Activated naive CD8-positive, alpha-beta T cell (primary cell): Measurements from ENCODE around the gene ARHGAP23.

Experiments
- H3K27ac Mint-ChIP-seq: one replicate; pipeline ENCODE4 v1.8.0; 2021; ENCODE audit warnings: mixed read lengths
- H3K27me3 Mint-ChIP-seq: one replicate; pipeline ENCODE4 v1.8.0; 2021; ENCODE audit warnings: mixed read lengths
- H3K36me3 Mint-ChIP-seq: one replicate; pipeline ENCODE4 v1.8.0; 2021; ENCODE audit warnings: mixed read lengths
- H3K4me1 Mint-ChIP-seq: one replicate; pipeline ENCODE4 v1.8.0; 2021; ENCODE audit warnings: low read depth, mixed read lengths
- H3K4me3 Mint-ChIP-seq: one replicate; pipeline ENCODE4 v1.8.0; 2021; ENCODE audit warnings: mild to moderate bottlenecking, mixed read lengths
- H3K9me3 Mint-ChIP-seq: one replicate; pipeline ENCODE4 v1.8.0; 2021; ENCODE audit warnings: low read depth, mixed read lengths

The ARHGAP23 gene

GRCh38 chr17:38428112-38428642, at the start of gene ARHGAP23:
Gene ARHGAP23 (plus strand): TSS chr17:38428464. CDS start chr17:38428486, 22 bp downstream.
- Mint-ChIP-seq H3K36me3 (no peaks in the 10 kb centered on the region), H3K27ac (no peak within 1 kb of the TSS), H3K4me3 (peak within 1 kb of the TSS; percentile 72), H3K9me3 (no peaks in the 10 kb centered on the region), H3K4me1 (peaks cover 11% of the 10 kb centered on the region), H3K27me3 (peaks cover 12% of the 10 kb centered on the region)

- Mint-ChIP-seq H3K9me3 (no peaks in the 10 kb centered on the region), H3K36me3 (peaks cover 10% of the 10 kb centered on the region), H3K27ac (no peak overlapping the region)
Measured at GRCh38 chr17:38379448-38379847, 48.8 kb upstream of the ARHGAP23 start.

GRCh38 chr17:38395090-38395489, 33.2 kb upstream of the ARHGAP23 start:
- Mint-ChIP-seq H3K27me3 (no peaks in the 10 kb centered on the region), H3K9me3 (no peaks in the 10 kb centered on the region), H3K27ac (no peak overlapping the region), H3K36me3 (peaks cover 13% of the 10 kb centered on the region), H3K4me1 (no peaks in the 10 kb centered on the region), H3K4me3 (no peak overlapping the region)

More at GRCh38 chr17:38379448-38379847, 48.8 kb upstream of the ARHGAP23 start:
- H3K27me3 Mint-ChIP-seq = no peaks in the 10 kb centered on the region
- H3K4me1 Mint-ChIP-seq = no peaks in the 10 kb centered on the region
- no peak overlapping the region for H3K4me3 Mint-ChIP-seq

GRCh38 chr17:38397227-38397626, 31.0 kb upstream of the ARHGAP23 start:
- no peaks in the 10 kb centered on the region for H3K27me3 Mint-ChIP-seq
- no peaks in the 10 kb centered on the region for H3K4me1 Mint-ChIP-seq
- no peak overlapping the region for H3K27ac Mint-ChIP-seq
- H3K9me3 Mint-ChIP-seq = no peaks in the 10 kb centered on the region
- no peak overlapping the region for H3K4me3 Mint-ChIP-seq
- H3K36me3 Mint-ChIP-seq = peaks cover 13% of the 10 kb centered on the region

GRCh38 chr17:38400286-38400685, 28.0 kb upstream of the ARHGAP23 start:
- no peak overlapping the region for H3K27ac Mint-ChIP-seq
- no peaks in the 10 kb centered on the region for H3K27me3 Mint-ChIP-seq
- H3K36me3 Mint-ChIP-seq = peaks cover 12% of the 10 kb centered on the region
- no peak overlapping the region for H3K4me3 Mint-ChIP-seq
- H3K4me1 Mint-ChIP-seq = no peaks in the 10 kb centered on the region
- H3K9me3 Mint-ChIP-seq = no peaks in the 10 kb centered on the region

GRCh38 chr17:38401459-38401858, 26.8 kb upstream of the ARHGAP23 start:
- H3K4me3 Mint-ChIP-seq = no peak overlapping the region
- H3K36me3 Mint-ChIP-seq = peaks cover 5% of the 10 kb centered on the region
- no peaks in the 10 kb centered on the region for H3K27me3 Mint-ChIP-seq
- no peaks in the 10 kb centered on the region for H3K4me1 Mint-ChIP-seq
- no peaks in the 10 kb centered on the region for H3K9me3 Mint-ChIP-seq
- H3K27ac Mint-ChIP-seq = no peak overlapping the region

GRCh38 chr17:38402897-38403296, 25.4 kb upstream of the ARHGAP23 start:
- Mint-ChIP-seq H3K4me3 (no peak overlapping the region), H3K36me3 (no peaks in the 10 kb centered on the region), H3K27me3 (no peaks in the 10 kb centered on the region), H3K27ac (no peak overlapping the region), H3K4me1 (no peaks in the 10 kb centered on the region), H3K9me3 (no peaks in the 10 kb centered on the region)

- Mint-ChIP-seq H3K36me3 (no peaks in the 10 kb centered on the region), H3K4me1 (no peaks in the 10 kb centered on the region)
Measured at GRCh38 chr17:38403491-38403890, 24.8 kb upstream of the ARHGAP23 start.

GRCh38 chr17:38404174-38404943, 23.9 kb upstream of the ARHGAP23 start:
- H3K9me3 Mint-ChIP-seq = no peaks in the 10 kb centered on the region
- H3K27ac Mint-ChIP-seq = no peak overlapping the region
- H3K4me3 Mint-ChIP-seq = no peak overlapping the region
- H3K36me3 Mint-ChIP-seq = no peaks in the 10 kb centered on the region
- no peaks in the 10 kb centered on the region for H3K27me3 Mint-ChIP-seq
- no peaks in the 10 kb centered on the region for H3K4me1 Mint-ChIP-seq

More at GRCh38 chr17:38403491-38403890, 24.8 kb upstream of the ARHGAP23 start:
- Mint-ChIP-seq H3K27ac (no peak overlapping the region), H3K4me3 (no peak overlapping the region), H3K9me3 (no peaks in the 10 kb centered on the region), H3K27me3 (no peaks in the 10 kb centered on the region)

GRCh38 chr17:38405654-38406053, 22.6 kb upstream of the ARHGAP23 start:
- H3K4me3 Mint-ChIP-seq = no peak overlapping the region

GRCh38 chr17:38410201-38410600, 18.1 kb upstream of the ARHGAP23 start:
- no peaks in the 10 kb centered on the region for H3K36me3 Mint-ChIP-seq
- H3K4me3 Mint-ChIP-seq = no peak overlapping the region
- H3K9me3 Mint-ChIP-seq = no peaks in the 10 kb centered on the region
- no peaks in the 10 kb centered on the region for H3K27me3 Mint-ChIP-seq
- no peak overlapping the region for H3K27ac Mint-ChIP-seq
- peaks cover 3% of the 10 kb centered on the region for H3K4me1 Mint-ChIP-seq

More at GRCh38 chr17:38405654-38406053, 22.6 kb upstream of the ARHGAP23 start:
- Mint-ChIP-seq H3K9me3 (no peaks in the 10 kb centered on the region), H3K27ac (no peak overlapping the region), H3K27me3 (no peaks in the 10 kb centered on the region), H3K36me3 (no peaks in the 10 kb centered on the region), H3K4me1 (no peaks in the 10 kb centered on the region)

- Mint-ChIP-seq H3K4me3 (no peak overlapping the region), H3K9me3 (no peaks in the 10 kb centered on the region), H3K36me3 (no peaks in the 10 kb centered on the region), H3K4me1 (peaks cover 10% of the 10 kb centered on the region), H3K27me3 (peaks cover 11% of the 10 kb centered on the region), H3K27ac (no peak overlapping the region)
Measured at GRCh38 chr17:38415250-38416194, 12.7 kb upstream of the ARHGAP23 start.

- Mint-ChIP-seq H3K9me3 (no peaks in the 10 kb centered on the region), H3K27ac (no peak overlapping the region), H3K27me3 (peaks cover 11% of the 10 kb centered on the region), H3K4me1 (peaks cover 10% of the 10 kb centered on the region), H3K4me3 (no peak overlapping the region), H3K36me3 (no peaks in the 10 kb centered on the region)
Measured at GRCh38 chr17:38416840-38417209, 11.4 kb upstream of the ARHGAP23 start.

- Mint-ChIP-seq H3K4me1 (peaks cover 10% of the 10 kb centered on the region), H3K36me3 (no peaks in the 10 kb centered on the region), H3K9me3 (no peaks in the 10 kb centered on the region), H3K27ac (peak overlapping the region; percentile 10), H3K4me3 (no peak overlapping the region), H3K27me3 (peaks cover 15% of the 10 kb centered on the region)
Measured at GRCh38 chr17:38417210-38417951, 10.9 kb upstream of the ARHGAP23 start.
